Skeletal muscle satellite cell (primary cell): ENCODE results near the gene NFKBIE.

Experiments
- H3K27me3 ChIP-seq: 2 replicates; pipeline ENCODE4 v1.7.0; 2013; ENCODE audit warnings: low read length; ENCODE audit not compliant: control insufficient read depth, insufficient read depth
- H3K36me3 ChIP-seq: 2 replicates; pipeline ENCODE4 v1.7.0; 2013; ENCODE audit warnings: mild to moderate bottlenecking, control low read depth, low read length; ENCODE audit not compliant: insufficient read depth
- H3K4me1 ChIP-seq: 2 replicates; pipeline ENCODE4 v1.7.0; 2013; ENCODE audit warnings: low read length; ENCODE audit not compliant: control insufficient read depth, insufficient read depth
- H3K4me2 ChIP-seq: 2 replicates; pipeline ENCODE4 v1.7.0; 2013; ENCODE audit warnings: mild to moderate bottlenecking, low read length
- H3K4me3 ChIP-seq: 2 replicates; pipeline ENCODE4 v1.7.0; 2013; ENCODE audit warnings: low read length
- H3K9ac ChIP-seq: 2 replicates; pipeline ENCODE4 v1.7.0; 2013; ENCODE audit warnings: mild to moderate bottlenecking, low read depth, low read length, moderate library complexity
- H3K9me3 ChIP-seq: replicated peaks from 2 replicates; pipeline ENCODE4 v1.7.0; 2013; ENCODE audit warnings: mild to moderate bottlenecking, control low read depth, low read length

The NFKBIE gene

GRCh38 chr6:44278315-44278714 is 13.0 kb upstream of the NFKBIE start:
- Histone ChIP-seq H3K36me3 (no peaks in the 10 kb centered on the region), H3K9me3 (no peaks in the 10 kb centered on the region), H3K4me3 (no peak overlapping the region), H3K9ac (no peak overlapping the region), H3K4me1 (peaks cover 3% of the 10 kb centered on the region), H3K27me3 (peaks cover 61% of the 10 kb centered on the region), H3K4me2 (no peak overlapping the region)

- Histone ChIP-seq H3K4me2 (no peak overlapping the region), H3K4me1 (peaks cover 3% of the 10 kb centered on the region), H3K27me3 (peaks cover 62% of the 10 kb centered on the region), H3K36me3 (no peaks in the 10 kb centered on the region), H3K9ac (no peak overlapping the region), H3K4me3 (no peak overlapping the region), H3K9me3 (no peaks in the 10 kb centered on the region)
Observed at GRCh38 chr6:44277763-44278162, 12.4 kb upstream of the NFKBIE start.

- H3K9me3 ChIP-seq = no peaks in the 10 kb centered on the region
- no peak overlapping the region for H3K4me2 ChIP-seq
- H3K9ac ChIP-seq = no peak overlapping the region
- H3K4me1 ChIP-seq = peaks cover 3% of the 10 kb centered on the region
- H3K27me3 ChIP-seq = peaks cover 64% of the 10 kb centered on the region
- no peak overlapping the region for H3K4me3 ChIP-seq
- no peaks in the 10 kb centered on the region for H3K36me3 ChIP-seq
Observed at GRCh38 chr6:44276667-44277640, 11.6 kb upstream of the NFKBIE start.

- H3K4me3 ChIP-seq = peak overlapping the region; percentile 57
- peaks cover 71% of the 10 kb centered on the region for H3K27me3 ChIP-seq
- peaks cover 3% of the 10 kb centered on the region for H3K4me1 ChIP-seq
- H3K36me3 ChIP-seq = no peaks in the 10 kb centered on the region
- H3K9ac ChIP-seq = no peak overlapping the region
- H3K9me3 ChIP-seq = no peaks in the 10 kb centered on the region
- H3K4me2 ChIP-seq = peak overlapping the region; percentile 80
Observed at GRCh38 chr6:44275749-44276648, 10.6 kb upstream of the NFKBIE start.

- Histone ChIP-seq H3K9ac (no peak overlapping the region), H3K4me2 (peak overlapping the region; percentile 80), H3K9me3 (no peaks in the 10 kb centered on the region), H3K4me1 (peaks cover 3% of the 10 kb centered on the region), H3K36me3 (no peaks in the 10 kb centered on the region), H3K27me3 (peaks cover 65% of the 10 kb centered on the region), H3K4me3 (no peak overlapping the region)
Observed at GRCh38 chr6:44275271-44275748, 10.0 kb upstream of the NFKBIE start.

- H3K36me3 ChIP-seq = no peaks in the 10 kb centered on the region
- H3K9me3 ChIP-seq = no peaks in the 10 kb centered on the region
- H3K27me3 ChIP-seq = peaks cover 69% of the 10 kb centered on the region
- H3K4me2 ChIP-seq = no peak overlapping the region
- H3K4me1 ChIP-seq = peaks cover 3% of the 10 kb centered on the region
- H3K9ac ChIP-seq = no peak overlapping the region
- no peak overlapping the region for H3K4me3 ChIP-seq
Observed at GRCh38 chr6:44273617-44274016, 8.3 kb upstream of the NFKBIE start.

GRCh38 chr6:44272999-44273566 is 7.7 kb upstream of the NFKBIE start:
- no peaks in the 10 kb centered on the region for H3K36me3 ChIP-seq
- H3K4me2 ChIP-seq = no peak overlapping the region
- no peak overlapping the region for H3K9ac ChIP-seq
- H3K9me3 ChIP-seq = no peaks in the 10 kb centered on the region
- no peak overlapping the region for H3K4me3 ChIP-seq
- H3K27me3 ChIP-seq = peaks cover 71% of the 10 kb centered on the region
- peaks cover 3% of the 10 kb centered on the region for H3K4me1 ChIP-seq

GRCh38 chr6:44272529-44272928 is 7.2 kb upstream of the NFKBIE start:
- no peak overlapping the region for H3K4me2 ChIP-seq
- no peak overlapping the region for H3K9ac ChIP-seq
- H3K9me3 ChIP-seq = no peaks in the 10 kb centered on the region
- H3K36me3 ChIP-seq = no peaks in the 10 kb centered on the region
- peaks cover 3% of the 10 kb centered on the region for H3K4me1 ChIP-seq
- no peak overlapping the region for H3K4me3 ChIP-seq
- H3K27me3 ChIP-seq = peaks cover 65% of the 10 kb centered on the region

GRCh38 chr6:44271914-44272313 is 6.6 kb upstream of the NFKBIE start:
- peaks cover 59% of the 10 kb centered on the region for H3K27me3 ChIP-seq
- H3K9me3 ChIP-seq = no peaks in the 10 kb centered on the region
- no peak overlapping the region for H3K4me2 ChIP-seq
- no peak overlapping the region for H3K4me3 ChIP-seq
- H3K9ac ChIP-seq = no peak overlapping the region
- no peaks in the 10 kb centered on the region for H3K36me3 ChIP-seq
- H3K4me1 ChIP-seq = peaks cover 3% of the 10 kb centered on the region

GRCh38 chr6:44271406-44271723 is 6.0 kb upstream of the NFKBIE start:
- Histone ChIP-seq H3K4me2 (no peak overlapping the region), H3K9ac (no peak overlapping the region), H3K27me3 (peaks cover 54% of the 10 kb centered on the region), H3K4me1 (peaks cover 3% of the 10 kb centered on the region), H3K4me3 (no peak overlapping the region), H3K36me3 (no peaks in the 10 kb centered on the region), H3K9me3 (no peaks in the 10 kb centered on the region)
